Measurements from ENCODE around the gene GPR32. TPM values are rescaled to one million over a fixed set of nuclear protein-coding genes. Genes with fewer than 3 reads are reported as not detected.

GPR32 gene
- total and polyA plus RNA-seq, 10 of the 15 experiments (the other 5 are each of a cell fraction or from before 2014, with no cell fraction given), result not detected

- TF ChIP-seq BCL3 (IDR thresholded peaks at IDR 0.05; ENCODE audit: borderline replicate concordance, insufficient read depth, low read depth, low read length, poor library complexity, severe bottlenecking) (no peak), NR2C2 (IDR thresholded peaks at IDR 0.05; ENCODE audit: borderline replicate concordance, control insufficient read depth, insufficient read length, low read depth) (peak; percentile 57), STAT3 (IDR thresholded peaks at IDR 0.05; ENCODE audit: low read depth, low read length) (no peak), NR2C1 (IDR thresholded peaks at IDR 0.05) (peak; percentile 92), HDAC6 (IDR thresholded peaks at IDR 0.05; ENCODE audit: unreplicated experiment) (no peak), ZZZ3 (IDR thresholded peaks at IDR 0.05; ENCODE audit: control insufficient read depth, insufficient read length, low read depth) (no peak), ZNF274 (IDR thresholded peaks at IDR 0.05; ENCODE audit: insufficient read depth, insufficient read length) (no peak), NBN (IDR thresholded peaks at IDR 0.05) (no peak), GABPA (IDR thresholded peaks at IDR 0.05; ENCODE audit: low read depth) (no peak), RAD21 (IDR thresholded peaks at IDR 0.05; ENCODE audit: insufficient read depth, low read depth, low read length) (no peak), YY1 (IDR thresholded peaks at IDR 0.05; ENCODE audit: low read depth, low read length) (no peak), RUNX3 (IDR thresholded peaks at IDR 0.05; ENCODE audit: low read length) (no peak), NR2F1 (conservative IDR thresholded peaks at IDR 0.05) (peak; percentile 97), NFYB (IDR thresholded peaks at IDR 0.05; ENCODE audit: insufficient read depth, low read depth, low read length) (no peak)
- TF ChIP-seq, protein P1, sequence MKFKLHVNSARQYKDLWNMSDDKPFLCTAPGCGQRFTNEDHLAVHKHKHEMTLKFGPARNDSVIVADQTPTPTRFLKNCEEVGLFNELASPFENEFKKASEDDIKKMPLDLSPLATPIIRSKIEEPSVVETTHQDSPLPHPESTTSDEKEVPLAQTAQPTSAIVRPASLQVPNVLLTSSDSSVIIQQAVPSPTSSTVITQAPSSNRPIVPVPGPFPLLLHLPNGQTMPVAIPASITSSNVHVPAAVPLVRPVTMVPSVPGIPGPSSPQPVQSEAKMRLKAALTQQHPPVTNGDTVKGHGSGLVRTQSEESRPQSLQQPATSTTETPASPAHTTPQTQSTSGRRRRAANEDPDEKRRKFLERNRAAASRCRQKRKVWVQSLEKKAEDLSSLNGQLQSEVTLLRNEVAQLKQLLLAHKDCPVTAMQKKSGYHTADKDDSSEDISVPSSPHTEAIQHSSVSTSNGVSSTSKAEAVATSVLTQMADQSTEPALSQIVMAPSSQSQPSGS (IDR thresholded peaks at IDR 0.05; ENCODE audit: low read length), result no peak
- TF ChIP-seq, protein P2, sequence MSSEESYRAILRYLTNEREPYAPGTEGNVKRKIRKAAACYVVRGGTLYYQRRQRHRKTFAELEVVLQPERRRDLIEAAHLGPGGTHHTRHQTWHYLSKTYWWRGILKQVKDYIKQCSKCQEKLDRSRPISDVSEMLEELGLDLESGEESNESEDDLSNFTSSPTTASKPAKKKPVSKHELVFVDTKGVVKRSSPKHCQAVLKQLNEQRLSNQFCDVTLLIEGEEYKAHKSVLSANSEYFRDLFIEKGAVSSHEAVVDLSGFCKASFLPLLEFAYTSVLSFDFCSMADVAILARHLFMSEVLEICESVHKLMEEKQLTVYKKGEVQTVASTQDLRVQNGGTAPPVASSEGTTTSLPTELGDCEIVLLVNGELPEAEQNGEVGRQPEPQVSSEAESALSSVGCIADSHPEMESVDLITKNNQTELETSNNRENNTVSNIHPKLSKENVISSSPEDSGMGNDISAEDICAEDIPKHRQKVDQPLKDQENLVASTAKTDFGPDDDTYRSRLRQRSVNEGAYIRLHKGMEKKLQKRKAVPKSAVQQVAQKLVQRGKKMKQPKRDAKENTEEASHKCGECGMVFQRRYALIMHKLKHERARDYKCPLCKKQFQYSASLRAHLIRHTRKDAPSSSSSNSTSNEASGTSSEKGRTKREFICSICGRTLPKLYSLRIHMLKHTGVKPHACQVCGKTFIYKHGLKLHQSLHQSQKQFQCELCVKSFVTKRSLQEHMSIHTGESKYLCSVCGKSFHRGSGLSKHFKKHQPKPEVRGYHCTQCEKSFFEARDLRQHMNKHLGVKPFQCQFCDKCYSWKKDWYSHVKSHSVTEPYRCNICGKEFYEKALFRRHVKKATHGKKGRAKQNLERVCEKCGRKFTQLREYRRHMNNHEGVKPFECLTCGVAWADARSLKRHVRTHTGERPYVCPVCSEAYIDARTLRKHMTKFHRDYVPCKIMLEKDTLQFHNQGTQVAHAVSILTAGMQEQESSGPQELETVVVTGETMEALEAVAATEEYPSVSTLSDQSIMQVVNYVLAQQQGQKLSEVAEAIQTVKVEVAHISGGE (CRISPR knock-in tag; IDR thresholded peaks at IDR 0.05), result no peak
- TF ChIP-seq, protein P3, sequence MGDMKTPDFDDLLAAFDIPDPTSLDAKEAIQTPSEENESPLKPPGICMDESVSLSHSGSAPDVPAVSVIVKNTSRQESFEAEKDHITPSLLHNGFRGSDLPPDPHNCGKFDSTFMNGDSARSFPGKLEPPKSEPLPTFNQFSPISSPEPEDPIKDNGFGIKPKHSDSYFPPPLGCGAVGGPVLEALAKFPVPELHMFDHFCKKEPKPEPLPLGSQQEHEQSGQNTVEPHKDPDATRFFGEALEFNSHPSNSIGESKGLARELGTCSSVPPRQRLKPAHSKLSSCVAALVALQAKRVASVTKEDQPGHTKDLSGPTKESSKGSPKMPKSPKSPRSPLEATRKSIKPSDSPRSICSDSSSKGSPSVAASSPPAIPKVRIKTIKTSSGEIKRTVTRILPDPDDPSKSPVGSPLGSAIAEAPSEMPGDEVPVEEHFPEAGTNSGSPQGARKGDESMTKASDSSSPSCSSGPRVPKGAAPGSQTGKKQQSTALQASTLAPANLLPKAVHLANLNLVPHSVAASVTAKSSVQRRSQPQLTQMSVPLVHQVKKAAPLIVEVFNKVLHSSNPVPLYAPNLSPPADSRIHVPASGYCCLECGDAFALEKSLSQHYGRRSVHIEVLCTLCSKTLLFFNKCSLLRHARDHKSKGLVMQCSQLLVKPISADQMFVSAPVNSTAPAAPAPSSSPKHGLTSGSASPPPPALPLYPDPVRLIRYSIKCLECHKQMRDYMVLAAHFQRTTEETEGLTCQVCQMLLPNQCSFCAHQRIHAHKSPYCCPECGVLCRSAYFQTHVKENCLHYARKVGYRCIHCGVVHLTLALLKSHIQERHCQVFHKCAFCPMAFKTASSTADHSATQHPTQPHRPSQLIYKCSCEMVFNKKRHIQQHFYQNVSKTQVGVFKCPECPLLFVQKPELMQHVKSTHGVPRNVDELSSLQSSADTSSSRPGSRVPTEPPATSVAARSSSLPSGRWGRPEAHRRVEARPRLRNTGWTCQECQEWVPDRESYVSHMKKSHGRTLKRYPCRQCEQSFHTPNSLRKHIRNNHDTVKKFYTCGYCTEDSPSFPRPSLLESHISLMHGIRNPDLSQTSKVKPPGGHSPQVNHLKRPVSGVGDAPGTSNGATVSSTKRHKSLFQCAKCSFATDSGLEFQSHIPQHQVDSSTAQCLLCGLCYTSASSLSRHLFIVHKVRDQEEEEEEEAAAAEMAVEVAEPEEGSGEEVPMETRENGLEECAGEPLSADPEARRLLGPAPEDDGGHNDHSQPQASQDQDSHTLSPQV (IDR thresholded peaks at IDR 0.05), result no peak
Measured at GRCh38 chr19:50790922-50791467, 20.7 kb downstream of the GPR32 start (continued).

Measured in GM12878 (cell line).